Thyroid gland (tissue), 4 donors: Measurements from ENCODE around the gene IGF1. TPM values are rescaled to one million over a fixed set of nuclear protein-coding genes. Genes with fewer than 3 reads are reported as not detected.

Experiments used
- DNase-seq, 2 donors: peaks; one replicate each; pipeline ENCODE4 v3.0.0-alpha.2; 2019
- H3K27ac ChIP-seq, 3 donors: fragments of 200-600 bp; sonication (generic); 1 replicate in 2 of 3; 2 replicates in 1 of 3; pipeline ENCODE4 v1.5.1; 2016 to 2019; ENCODE audit warnings: mild to moderate bottlenecking in 1 of 3, moderate library complexity in 1 of 3
- H3K27me3 ChIP-seq: fragments of 200-600 bp; sonication (generic); one replicate; pipeline ENCODE4 v1.5.1; 2019
- H3K36me3 ChIP-seq, 2 donors: fragments of 200-600 bp; sonication (generic); one replicate each; pipeline ENCODE4 v1.5.1; 2016 to 2019
- H3K4me1 ChIP-seq, 2 donors: fragments of 200-600 bp; sonication (generic); one replicate each; pipeline ENCODE4 v1.5.1; 2017 to 2019
- H3K4me3 ChIP-seq, 3 donors: fragments of 200-600 bp; sonication (generic); replicated peaks in 1 of 3; 1 replicate in 2 of 3; 2 replicates in 1 of 3; pipeline ENCODE4 v1.5.1; 2016; ENCODE audit warnings: mild to moderate bottlenecking in 1 of 3
- H3K9me3 ChIP-seq: fragments of 200-600 bp; sonication (generic); one replicate; pipeline ENCODE4 v1.5.1; 2017
- CTCF ChIP-seq, 6 experiments: fragments of 200-600 bp in 3 of 6; fragments of 450-650 bp in 3 of 6; sonication (generic) in 3 of 6; IDR thresholded peaks; one replicate each; pipeline ENCODE4 v1.5.1; 2016 to 2019; ENCODE audit warnings: antibody characterized with exemption in 6 of 6, mild to moderate bottlenecking in 2 of 6, inconsistent platforms in 1 of 6, moderate library complexity in 1 of 6
- POLR2A ChIP-seq, 2 donors: fragments of 450-650 bp; IDR thresholded peaks; one replicate each; pipeline ENCODE4 v1.6.1; 2017; ENCODE audit warnings: antibody characterized with exemption in 2 of 2, mild to moderate bottlenecking in 2 of 2, moderate library complexity in 1 of 2
- WGBS, 2 donors: methylation state at CpG; one replicate each; pipeline ENCODE4 v1.1.5; 2017; 5-methylcytosine and 5-hydroxymethylcytosine counted together
- intact Hi-C: fragments of 100-400 bp; cut with DNase I; formaldehyde crosslinking; loops from one replicate; pipeline ENCODE4 v1.15.1; 2023
- total RNA-seq, 4 donors: library from RNA; depleted of rRNA; stranded (reverse); fragments of >200 nt; gene quantifications; one replicate each; pipeline ENCODE4 v1.2.3, GENCODE V29; 2016

The IGF1 gene
- total RNA-seq, 4 donors from 2014 or later, result 74.0 to 134 (median 111) TPM

- Histone ChIP-seq H3K9me3 (no peaks in the 10 kb centered on the region), H3K4me1 (peaks cover 8 to 24% of the 10 kb centered on the region in 2 donors), H3K27ac (peak overlapping the region; percentile 34 to 62 (median 55)), H3K4me3 (no peak overlapping the region), H3K27me3 (no peaks in the 10 kb centered on the region), H3K36me3 (no peaks in the 10 kb centered on the region)
- DNase-seq, result peak; percentile 72 to 76
- intact Hi-C loops, result no loop called here
- WGBS, 2 donors, result 19 to 25% methylated on average over 7 of the region's 7 CpGs
- TF ChIP-seq CTCF (IDR thresholded peaks at IDR 0.05) (no peak), POLR2A (IDR thresholded peaks at IDR 0.05) (no peak)
Observed at GRCh38 chr12:102427543-102427941, 52.8 kb downstream of the IGF1 start.

DNA sequence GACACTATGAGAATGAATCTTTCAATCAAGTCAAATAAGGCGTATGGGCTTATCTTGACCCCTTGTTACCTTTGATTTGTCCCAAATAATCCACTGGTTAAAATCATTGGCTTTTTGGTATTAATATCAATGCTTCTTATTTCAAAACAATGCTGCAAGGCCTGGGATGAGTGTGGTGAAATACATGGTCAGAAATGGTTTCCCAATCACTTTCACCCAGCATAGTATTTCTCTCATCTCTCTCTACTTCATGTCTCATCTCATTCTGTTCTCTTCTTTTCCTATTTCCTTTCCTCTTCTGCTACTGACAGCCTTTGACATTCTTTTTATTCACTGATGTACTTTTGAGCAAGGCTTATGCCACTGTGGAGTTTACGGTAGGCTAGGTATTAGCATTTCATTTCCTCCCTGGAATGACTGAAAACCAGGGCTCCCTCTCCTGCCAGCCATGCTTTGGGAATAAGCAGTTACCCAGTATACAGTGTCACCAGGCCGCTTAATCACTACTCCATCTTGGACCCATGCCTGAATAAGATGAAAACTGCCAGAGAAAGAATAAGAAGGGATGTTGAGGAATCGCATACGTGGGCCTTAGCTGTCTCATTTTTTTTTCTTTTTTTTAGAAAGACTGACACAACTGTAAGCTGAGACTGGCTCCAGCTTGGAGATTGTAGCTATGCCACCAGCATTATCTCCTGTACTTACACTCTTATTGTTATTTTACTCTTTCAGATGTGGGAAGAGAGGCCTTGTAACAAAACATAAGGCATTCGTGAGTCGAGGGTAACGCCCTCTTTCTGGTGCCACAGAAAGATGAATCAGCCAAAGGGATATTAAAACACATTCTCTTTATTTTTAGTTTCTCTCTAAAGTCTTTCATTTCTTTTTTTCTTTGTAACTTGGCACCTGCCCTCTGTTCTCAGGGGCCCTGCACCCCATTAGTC lies 53.5 kb downstream of the IGF1 start:
- intact Hi-C loops, result no loop called here
- Histone ChIP-seq H3K27ac (peak overlapping the region; percentile 34 to 62 (median 55)), H3K36me3 (no peaks in the 10 kb centered on the region), H3K9me3 (no peaks in the 10 kb centered on the region), H3K4me1 (peaks cover 8 to 24% of the 10 kb centered on the region in 2 donors), H3K4me3 (no peak overlapping the region), H3K27me3 (no peaks in the 10 kb centered on the region)
- no peak for DNase-seq
- TF ChIP-seq CTCF (IDR thresholded peaks at IDR 0.05) (no peak), POLR2A (IDR thresholded peaks at IDR 0.05) (no peak)
- 47 to 63% methylated on average over 8 of the region's 8 CpGs for WGBS, 2 donors

- Histone ChIP-seq H3K36me3 (no peaks in the 10 kb centered on the region), H3K9me3 (no peaks in the 10 kb centered on the region), H3K27ac (no peak overlapping the region), H3K4me1 (peaks cover 8 to 17% of the 10 kb centered on the region in 2 donors), H3K27me3 (no peaks in the 10 kb centered on the region), H3K4me3 (no peak overlapping the region)
- TF ChIP-seq CTCF (IDR thresholded peaks at IDR 0.05) (no peak), POLR2A (IDR thresholded peaks at IDR 0.05) (no peak)
- DNase-seq, result no peak
- intact Hi-C loops, result no loop called here
- WGBS, 2 donors, result 70 to 73% methylated on average over 5 of the region's 5 CpGs
Observed at GRCh38 chr12:102425109-102426039, 55.0 kb downstream of the IGF1 start.

- H3K9me3 ChIP-seq, result no peaks in the 10 kb centered on the region
- peaks cover 8 to 17% of the 10 kb centered on the region in 2 donors for H3K4me1 ChIP-seq
- 77 to 83% methylated on average over 3 of the region's 3 CpGs for WGBS, 2 donors
- TF ChIP-seq POLR2A (IDR thresholded peaks at IDR 0.05) (no peak), CTCF (IDR thresholded peaks at IDR 0.05) (no peak)
- no peaks in the 10 kb centered on the region for H3K36me3 ChIP-seq
- H3K27ac ChIP-seq, result no peak overlapping the region
- intact Hi-C loops, result no loop called here
- DNase-seq, result no peak
- no peaks in the 10 kb centered on the region for H3K27me3 ChIP-seq
- H3K4me3 ChIP-seq, result no peak overlapping the region
Observed at GRCh38 chr12:102423462-102423861, 56.9 kb downstream of the IGF1 start.
